GM18499 (cell line): ENCODE data around the gene PIP4P1.
"Not testable (repeated sequence)": the region's sequence is repeated elsewhere in the genome, so short reads cannot be mapped to it uniquely, and the experiment has no call there.

Experiments
- ATAC-seq: cut with Tn5 transposase; IDR thresholded peaks from one replicate; pipeline ENCODE4 v1.9.1; 2021; ENCODE audit warnings: moderate number of reproducible peaks; ENCODE audit not compliant: insufficient read depth, unreplicated experiment

The PIP4P1 gene

DNA sequence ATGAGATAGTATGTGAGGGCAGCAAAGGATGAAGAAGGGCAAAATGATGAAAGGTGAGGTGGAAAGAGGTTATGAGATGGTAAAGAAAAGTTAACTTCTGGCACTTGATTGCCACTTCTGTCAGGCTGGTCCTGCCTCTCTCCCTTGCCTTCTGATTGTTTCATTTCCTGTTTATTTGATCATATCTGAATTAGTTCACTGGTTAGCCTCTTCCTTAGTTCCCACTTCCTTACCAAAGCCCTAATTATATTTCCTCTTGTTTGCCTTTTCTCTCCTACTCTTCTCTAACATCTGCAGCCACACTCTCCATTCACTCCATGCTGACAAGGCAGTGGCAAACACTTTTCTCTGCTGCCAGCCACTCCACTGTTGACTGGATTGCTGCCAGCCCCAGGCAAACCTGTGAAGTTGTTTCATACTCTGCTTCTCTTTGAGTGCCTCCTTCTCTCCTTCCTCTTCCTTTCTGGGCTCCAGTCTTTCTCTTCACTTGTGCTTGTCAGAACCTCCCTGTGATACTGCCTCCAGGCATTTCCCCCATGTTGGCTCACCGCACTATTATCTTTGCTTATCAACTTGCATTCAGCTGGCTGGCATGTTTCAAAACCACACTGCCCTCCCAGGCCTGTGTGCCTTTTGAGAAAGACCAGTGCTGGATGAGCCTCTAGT is 16.1 kb upstream of the PIP4P1 start:
- no peak for ATAC-seq

- no peak for ATAC-seq
These were observed 15.5 kb upstream of the PIP4P1 start for GRCh38 chr14:20476776-20477175.

DNA sequence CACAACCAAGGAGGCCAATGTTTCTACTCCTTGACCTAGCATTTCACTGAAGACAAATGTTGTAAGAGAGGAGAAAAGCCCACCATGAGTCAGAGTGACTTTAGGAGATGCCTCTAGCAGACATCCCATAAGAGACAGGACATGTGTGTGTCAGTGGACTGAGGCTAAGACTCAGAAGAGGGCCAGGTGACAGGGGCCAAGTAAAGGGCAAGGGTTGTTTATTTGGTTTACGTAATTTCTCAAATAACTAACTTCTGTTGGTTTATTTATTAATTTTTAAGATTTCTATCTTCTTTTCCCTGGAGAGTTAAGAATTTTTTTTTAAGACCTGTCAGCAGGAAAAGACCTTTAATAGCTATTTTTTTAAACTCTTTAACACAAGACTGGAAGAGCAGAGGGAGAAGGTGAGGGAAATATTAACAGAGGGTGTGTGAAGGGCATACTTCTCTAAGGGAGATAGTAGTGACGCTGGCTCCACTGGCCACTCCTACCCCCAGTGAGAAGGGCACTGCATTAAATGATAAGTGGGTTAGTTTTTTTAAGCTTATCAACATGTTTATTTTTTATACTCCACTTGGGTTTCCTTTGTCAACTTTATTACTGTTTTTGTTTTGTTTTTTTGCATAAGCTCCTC is 11.4 kb upstream of the PIP4P1 start:
- ATAC-seq, result no peak

DNA sequence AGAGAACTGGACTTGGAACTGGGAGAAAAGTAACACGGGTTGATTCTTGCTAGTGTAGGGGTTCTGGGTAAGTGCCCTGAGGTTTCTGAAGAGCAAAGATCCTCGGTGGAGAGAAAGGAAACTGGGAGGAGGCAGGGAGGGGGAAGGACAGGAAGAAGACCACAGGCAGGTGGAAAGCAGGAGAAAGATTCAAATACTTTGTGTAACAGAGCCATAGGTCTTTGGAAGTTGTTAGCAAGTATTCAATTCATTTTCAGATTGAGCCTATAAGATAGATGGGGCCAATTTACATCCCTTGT is 9.3 kb upstream of the PIP4P1 start:
- no peak for ATAC-seq

DNA sequence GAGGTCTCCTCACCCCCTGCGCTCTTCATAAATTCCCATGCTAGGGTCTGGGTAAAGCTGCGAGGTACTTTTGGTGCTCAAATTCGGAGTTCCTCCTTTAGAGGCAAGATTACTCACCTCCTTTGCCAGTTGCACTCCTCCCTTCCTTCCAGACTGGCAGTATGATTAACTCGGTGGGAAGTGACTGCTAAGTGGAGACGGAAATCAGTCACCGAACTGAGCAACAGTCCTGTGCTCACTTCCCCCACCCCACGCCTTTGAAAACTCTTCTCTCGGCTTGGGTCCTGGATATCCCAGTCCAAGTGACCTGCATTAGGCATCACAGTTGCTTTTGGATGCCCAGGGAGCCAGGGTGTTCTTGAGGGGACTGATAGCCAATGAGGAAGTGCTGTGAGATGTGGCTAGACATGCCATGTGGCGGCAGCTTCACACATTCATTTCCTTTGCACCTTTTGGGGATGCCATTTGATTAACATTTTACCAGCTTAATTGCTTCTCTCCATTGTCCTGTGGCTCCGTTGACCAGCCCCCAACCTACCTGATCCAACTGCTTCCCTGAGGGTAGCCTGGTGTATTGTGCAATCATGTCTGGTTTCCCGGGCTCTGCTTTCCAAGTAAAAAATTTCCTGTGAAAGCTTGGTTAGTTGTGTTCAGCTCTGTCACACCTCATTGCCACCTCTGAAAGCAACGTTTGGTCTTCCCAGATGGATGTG is 8.8 kb upstream of the PIP4P1 start:
- no peak for ATAC-seq

GRCh38 chr14:20469242-20469889 is 8.1 kb upstream of the PIP4P1 start, which contains the start of gene PNP:
TSS of gene PNP (plus strand) at chr14:20469406. CDS start at chr14:20469525, 119 bp downstream.
- peak; percentile 89 for ATAC-seq

DNA sequence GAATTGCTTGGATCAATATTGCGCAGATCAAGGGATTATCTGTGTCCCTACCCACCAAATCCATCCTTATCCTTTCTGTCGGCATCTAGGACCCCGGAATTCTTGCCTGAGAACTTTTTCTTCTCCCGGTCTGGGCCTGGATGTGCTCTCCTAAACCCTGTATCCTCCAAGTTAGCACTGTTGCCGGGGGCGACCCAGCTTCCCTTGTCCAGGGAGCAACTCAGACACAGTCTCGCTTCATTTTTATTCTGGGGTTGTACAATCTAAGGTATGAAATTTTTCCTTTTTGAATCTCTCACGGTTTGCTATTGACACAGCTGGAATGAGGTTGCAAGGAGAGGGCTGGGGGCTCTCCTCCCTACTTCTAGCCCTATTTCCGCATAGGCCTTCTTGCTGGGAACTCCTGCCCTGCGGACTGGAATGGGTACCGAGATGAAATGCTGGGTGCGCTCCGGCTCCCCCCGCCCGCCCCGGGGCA is 7.6 kb upstream of the PIP4P1 start:
- ATAC-seq, result no peak

DNA sequence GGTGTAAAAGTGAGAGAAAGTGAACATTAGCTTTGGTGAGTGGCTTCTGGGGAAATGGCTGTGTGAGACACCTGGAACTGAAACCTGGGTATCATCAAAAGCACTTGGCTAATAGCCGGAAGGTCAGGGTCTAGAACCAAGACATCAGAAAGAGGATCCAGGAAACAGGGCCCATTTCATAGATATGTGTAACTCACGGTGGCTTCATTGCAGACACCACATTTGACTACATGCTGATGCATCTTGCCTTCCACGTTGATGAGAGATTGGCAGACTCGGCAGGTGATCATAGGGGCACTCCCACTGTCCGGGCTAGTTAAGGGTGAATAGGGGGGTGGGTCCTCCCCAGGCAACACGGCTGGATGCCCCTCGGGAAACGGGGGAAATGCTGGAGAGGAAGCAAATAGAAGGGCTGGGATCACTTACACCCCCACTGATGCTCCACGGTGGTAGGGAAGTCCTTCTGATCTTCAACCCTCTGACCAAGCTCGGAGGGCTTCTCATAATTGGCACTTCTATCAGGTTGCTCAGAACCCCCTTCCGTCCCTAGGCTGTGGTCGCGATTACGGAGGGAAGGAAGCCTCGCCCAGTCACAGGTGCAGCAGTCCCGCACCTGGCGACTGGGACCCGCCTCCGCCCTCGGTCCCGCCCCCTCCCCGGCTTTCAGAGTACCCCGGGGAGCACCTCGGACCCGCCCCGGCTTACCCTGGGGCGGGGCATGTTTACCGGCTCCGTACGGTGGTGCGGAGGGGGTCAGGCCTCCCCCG is 593 bp downstream of the PIP4P1 start:
- ATAC-seq, result no peak

DNA sequence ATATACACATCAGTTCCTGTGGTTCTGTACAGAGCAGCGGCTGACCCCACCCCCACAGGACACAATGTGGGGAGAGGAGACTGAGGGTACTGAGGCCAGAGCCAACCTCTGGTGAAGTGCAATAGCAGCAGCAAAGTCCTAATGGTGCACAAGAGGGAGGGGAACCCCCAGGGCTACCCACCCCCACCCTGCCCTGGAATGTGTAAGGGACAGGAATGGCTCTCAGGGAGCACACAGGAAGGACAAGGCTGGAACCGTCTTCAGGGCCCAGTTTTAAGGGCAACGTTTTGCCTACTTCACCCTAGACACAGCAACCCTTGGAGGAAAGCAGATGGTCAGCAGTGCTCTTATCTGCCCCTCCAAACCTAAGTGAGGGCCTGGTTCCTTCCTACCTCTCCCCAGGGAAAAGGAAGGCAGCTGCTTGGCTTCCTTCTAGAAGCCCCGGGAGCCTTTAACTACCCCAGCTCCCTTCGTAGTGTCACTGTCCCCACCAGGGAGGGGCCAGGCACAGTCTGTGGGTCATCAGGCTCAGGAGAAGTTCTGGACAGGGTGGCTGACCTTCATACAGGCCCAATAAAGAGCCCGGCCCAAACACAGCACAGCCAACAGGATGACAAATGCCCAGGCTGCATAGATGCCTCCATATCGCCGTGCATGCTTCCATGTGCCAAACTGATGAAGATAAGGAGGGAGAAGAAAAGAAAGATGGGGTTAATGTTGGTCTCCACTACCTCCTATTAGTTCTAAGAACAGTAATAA is 3.0 kb downstream of the PIP4P1 start:
- no peak for ATAC-seq

DNA sequence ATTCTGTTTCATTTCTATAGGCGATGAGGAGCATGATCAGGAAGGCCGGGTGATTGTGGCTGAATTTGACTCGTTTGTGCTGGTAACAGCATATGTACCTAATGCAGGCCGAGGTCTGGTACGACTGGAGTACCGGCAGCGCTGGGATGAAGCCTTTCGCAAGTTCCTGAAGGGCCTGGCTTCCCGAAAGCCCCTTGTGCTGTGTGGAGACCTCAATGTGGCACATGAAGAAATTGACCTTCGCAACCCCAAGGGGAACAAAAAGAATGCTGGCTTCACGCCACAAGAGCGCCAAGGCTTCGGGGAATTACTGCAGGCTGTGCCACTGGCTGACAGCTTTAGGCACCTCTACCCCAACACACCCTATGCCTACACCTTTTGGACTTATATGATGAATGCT is 4.3 kb downstream of the PIP4P1 start:
- no peak for ATAC-seq

- peak; percentile 33 for ATAC-seq
These were observed 5.6 kb downstream of the PIP4P1 start for GRCh38 chr14:20455355-20456300.

GRCh38 chr14:20454516-20455354 is 6.5 kb downstream of the PIP4P1 start, which contains the start of the genes APEX1 and OSGEP:
TSS of gene APEX1 (plus strand) at chr14:20455226. CDS start at chr14:20455646, 420 bp downstream.
TSS of gene OSGEP (minus strand) at chr14:20454812. CDS start at chr14:20454683, 129 bp downstream.
- peak; percentile 74 for ATAC-seq

GRCh38 chr14:20452831-20453230 is 8.4 kb downstream of the PIP4P1 start:
- not testable (repeated sequence) for ATAC-seq

- no peak for ATAC-seq
These were observed 14.3 kb downstream of the PIP4P1 start for GRCh38 chr14:20446889-20447288.

- not testable (repeated sequence) for ATAC-seq
These were observed 17.6 kb downstream of the PIP4P1 start for GRCh38 chr14:20443650-20444049.

DNA sequence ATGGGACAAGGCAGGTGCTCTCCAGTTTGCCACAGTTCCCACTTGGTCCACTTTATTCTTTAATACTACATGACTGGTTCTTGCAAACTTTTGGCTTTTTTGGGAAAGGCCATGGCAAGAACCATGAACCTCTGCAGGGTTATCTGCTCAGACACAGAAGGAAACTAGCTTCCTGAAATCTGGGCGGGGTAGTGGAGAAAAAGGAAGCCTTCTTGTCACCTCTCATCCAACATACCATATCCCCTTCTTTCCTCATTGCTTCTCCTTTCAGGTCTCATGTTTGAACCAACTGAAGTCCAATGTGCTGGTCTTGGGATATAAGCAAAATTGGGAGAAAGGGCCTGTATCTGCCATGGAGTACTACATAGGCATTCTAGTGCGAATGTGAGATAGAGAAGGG is 19.8 kb downstream of the PIP4P1 start:
- ATAC-seq, result no peak

DNA sequence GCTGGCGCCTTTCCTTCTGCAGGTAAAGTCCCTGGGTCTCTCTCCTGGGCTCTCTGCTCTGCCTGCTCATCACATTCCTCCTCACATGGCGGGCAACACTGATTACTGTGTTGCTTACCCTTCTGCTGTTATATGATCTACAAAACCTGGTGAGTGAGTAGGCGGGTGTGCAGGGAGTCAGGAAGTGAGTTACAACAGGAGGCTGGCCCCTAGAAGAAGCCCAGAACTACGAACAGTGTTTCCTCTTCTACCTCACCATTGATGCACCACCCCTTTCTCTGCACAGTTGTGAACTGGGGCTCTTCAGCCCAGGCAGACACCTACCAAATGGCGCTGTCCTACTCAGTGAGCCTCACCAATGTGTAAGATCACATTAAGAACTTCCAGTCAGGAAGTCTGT is 20.4 kb downstream of the PIP4P1 start:
- ATAC-seq, result no peak
